RWPE1 (cell line): ENCODE measurements around the gene LMTK3.

ENCODE experiments used
- CTCF ChIA-PET: fragments of 350-600 bp; sonication (Branson Sonifier 250); formaldehyde crosslinking; extraction: SDS; loops from one replicate; lab custom pipeline; 2021; lab: Yijun Ruan, JAX
- POLR2A ChIA-PET: fragments of 400-600 bp; formaldehyde crosslinking; extraction: SDS; loops from one replicate; lab custom pipeline; 2020; ENCODE audit warnings: antibody characterized with exemption; ENCODE audit not compliant: low non-redundant PET; lab: Yijun Ruan, JAX
- DNase-seq: peaks from one replicate; pipeline ENCODE4 v3.0.0; 2012; ENCODE audit warnings: low spot score
- H3K27ac ChIP-seq: fragments of 450-650 bp; 2 replicates; pipeline ENCODE4 v1.5.1; 2017
- CTCF ChIP-seq: fragments of 450-650 bp; conservative IDR thresholded peaks from 2 replicates; pipeline ENCODE4 v1.5.1; 2017; ENCODE audit warnings: low read depth, mild to moderate bottlenecking

Gene LMTK3

DNA sequence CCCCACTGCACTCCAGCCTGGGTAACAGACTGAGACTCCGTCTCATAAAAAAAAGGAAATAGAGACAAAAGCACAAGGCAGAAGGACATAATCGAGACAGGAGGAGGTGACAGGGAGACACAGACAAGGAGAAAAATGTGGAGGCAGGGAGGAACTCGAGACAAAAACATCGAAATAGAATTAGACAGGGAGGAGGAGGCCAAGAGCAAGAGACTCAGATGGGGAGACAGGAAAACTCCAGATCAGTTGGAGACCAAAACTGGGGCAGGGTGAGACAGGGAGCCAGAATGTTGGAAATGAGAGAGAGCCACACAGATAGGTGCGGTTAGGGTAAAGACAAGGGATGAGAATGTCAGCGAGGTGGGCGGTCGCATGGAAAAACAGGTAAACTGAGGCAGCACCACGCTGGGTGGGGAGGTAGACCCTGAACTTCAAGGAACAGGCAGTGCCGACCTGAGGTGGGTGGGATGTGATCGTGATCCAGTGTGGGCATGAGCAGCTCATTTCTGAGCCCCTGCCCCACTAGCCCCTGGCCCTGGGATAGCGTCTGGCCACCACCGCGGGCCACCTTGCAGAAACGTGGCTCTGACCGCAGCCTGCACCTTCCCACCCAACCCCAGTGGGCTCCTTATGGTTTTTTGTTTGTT, 27.3 kb downstream of the LMTK3 start:
- H3K27ac ChIP-seq: peak overlapping the region; percentile 42; the same call in 1 of the 2 replicates
- DNase-seq: no peak
- POLR2A ChIA-PET: no interaction called here
- CTCF ChIA-PET: no interaction called here
- no peak for TF ChIP-seq CTCF

DNA sequence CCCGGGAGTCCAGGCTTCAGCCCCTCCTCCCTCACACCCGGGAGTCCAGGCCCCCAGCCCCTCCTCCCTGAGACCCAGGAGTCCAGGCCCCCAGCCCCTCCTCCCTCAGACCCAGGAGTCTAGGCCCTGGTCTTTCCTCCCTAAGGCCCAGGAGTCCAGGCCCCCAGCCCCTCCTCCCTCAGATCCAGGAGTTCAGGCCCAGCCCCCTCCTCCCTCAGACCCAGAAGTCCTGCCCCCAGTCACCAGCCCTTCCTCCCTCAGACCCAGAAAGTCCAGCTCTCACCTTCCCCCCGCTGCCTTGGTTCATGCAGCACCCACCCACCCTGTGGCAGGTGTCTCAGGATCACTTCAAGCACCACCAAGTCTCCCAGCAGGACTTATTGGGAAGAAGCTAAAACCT, 28.3 kb downstream of the LMTK3 start:
- ChIA-PET CTCF (interaction anchor here (1.1 kb wide), 1 partner anchor 105 kb away, joined by 5 read pairs; no protein-coding TSS in a partner anchor), POLR2A (no interaction called here)
- no peak for DNase-seq
- H3K27ac ChIP-seq: peak overlapping the region; percentile 42
- no peak for TF ChIP-seq CTCF

DNA sequence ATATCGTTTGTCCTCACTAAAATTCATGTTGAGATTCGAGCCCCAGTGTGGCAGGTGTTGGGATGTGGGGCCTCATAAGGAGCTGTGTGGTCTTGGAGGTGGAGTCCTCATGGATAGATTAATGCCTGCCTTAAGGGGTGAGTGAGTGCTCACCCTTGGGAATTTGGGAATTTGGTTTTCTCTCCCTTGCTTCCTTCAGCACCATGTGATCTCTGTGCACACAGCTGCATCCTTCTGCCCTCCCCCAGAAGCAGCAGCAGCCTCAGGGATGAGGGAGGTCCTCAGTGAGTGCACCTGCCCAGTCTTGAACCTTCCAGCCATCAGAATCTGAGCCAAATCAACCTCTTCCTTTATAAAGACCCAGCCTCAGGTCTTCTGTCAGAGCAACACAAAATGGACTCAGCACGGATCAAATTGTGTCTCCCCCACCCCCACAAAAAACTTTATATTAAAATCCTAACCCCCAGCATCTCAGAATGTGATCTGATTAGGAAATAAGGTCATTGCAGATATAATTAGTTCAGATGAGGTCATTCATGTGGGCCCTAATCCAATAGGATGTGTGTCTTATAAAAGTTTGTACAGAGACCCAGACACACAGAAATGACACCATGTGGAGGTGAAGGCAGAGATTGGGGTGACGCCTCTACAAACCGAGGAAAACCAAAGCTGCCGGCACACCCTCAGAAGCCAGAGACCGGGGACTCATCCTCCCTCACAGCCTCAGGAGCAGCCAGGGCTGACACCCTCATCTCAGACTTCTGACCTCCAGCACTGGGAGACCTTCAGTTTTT, 29.6 kb downstream of the LMTK3 start:
- DNase-seq: no peak
- no peak for TF ChIP-seq CTCF
- POLR2A ChIA-PET: no interaction called here
- peak overlapping the region; percentile 78 for H3K27ac ChIP-seq
- CTCF ChIA-PET: interaction anchor here (0.7 kb wide), 1 partner anchor 24 kb away, joined by 3 read pairs; no protein-coding TSS in a partner anchor

DNA sequence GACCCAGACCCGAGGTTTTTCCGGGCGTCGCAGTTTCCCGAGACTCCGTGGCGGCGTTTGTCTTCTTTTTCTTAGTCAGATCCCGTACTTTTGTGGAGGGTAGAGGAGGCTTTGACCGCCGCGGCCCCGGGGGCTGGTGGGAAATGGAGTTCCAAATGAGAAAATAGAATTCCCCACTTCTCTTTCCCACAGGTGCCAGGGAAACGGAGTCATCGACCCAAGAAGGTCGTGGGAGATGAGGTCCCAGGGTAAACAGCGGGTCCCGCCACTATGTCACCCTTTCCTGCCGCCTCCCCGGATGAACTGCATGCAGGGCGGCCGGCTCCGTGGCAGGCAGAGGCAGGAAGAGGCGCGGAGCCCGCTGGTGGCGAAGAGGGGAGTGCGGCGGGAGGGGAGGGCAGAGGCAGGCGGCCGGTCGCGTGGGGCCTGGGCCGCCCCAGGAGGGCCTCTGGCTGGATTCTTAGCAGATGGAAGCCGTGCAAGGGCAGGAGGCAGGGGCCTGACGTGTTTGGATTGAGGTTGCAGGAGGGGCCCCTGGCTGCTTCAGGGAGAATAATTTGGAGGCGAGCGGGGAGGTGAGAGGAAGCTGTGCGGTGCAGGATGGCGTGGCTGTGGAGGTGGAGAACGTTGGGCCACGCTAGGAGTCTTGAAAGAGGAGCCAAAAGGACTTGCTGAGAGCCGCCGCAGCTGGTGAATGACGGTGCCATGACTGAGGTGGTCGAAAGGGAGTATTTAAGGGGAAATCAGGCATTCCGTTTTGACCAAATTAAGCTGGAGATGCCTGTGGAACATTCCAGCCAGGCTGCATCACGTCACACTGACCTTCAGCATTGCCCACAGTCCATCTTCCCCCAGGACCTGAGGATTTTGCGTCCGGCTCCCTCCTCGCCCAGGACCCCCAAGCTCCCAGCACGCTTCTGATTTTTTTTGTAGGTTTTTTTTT, 30.8 kb downstream of the LMTK3 start:
- DNase-seq: no peak
- peak overlapping the region; percentile 78 for H3K27ac ChIP-seq
- POLR2A ChIA-PET: interaction anchor here (0.6 kb wide), 1 partner anchor 16 kb away, joined by 3 read pairs; no protein-coding TSS in a partner anchor

GRCh38 chr19:48480183-48480557, 31.5 kb downstream of the LMTK3 start:
- no peak for TF ChIP-seq CTCF
- CTCF ChIA-PET: no interaction called here
- H3K27ac ChIP-seq: peak overlapping the region; percentile 78
- POLR2A ChIA-PET: no interaction called here
- no peak for DNase-seq

More for the DNA sequence above, 30.8 kb downstream of the LMTK3 start:
- TF ChIP-seq CTCF: no peak
- CTCF ChIA-PET: interaction anchor here (0.6 to 0.7 kb wide), 2 partner anchors 17 to 25 kb away, joined by 3 read pairs; no protein-coding TSS in a partner anchor

- CTCF ChIA-PET: no interaction called here
- POLR2A ChIA-PET: no interaction called here
- peak overlapping the region; percentile 78 for H3K27ac ChIP-seq
- no peak for DNase-seq
- no peak for TF ChIP-seq CTCF
Measured at GRCh38 chr19:48479686-48480085, 31.9 kb downstream of the LMTK3 start.
